ENCODE results near the gene TAP2. TPM values are rescaled to one million over a fixed set of nuclear protein-coding genes. Genes with fewer than 3 reads are reported as not detected.

The TAP2 gene
- total and polyA plus RNA-seq, 10 of the 15 experiments (the other 5 are each of a cell fraction or from before 2014, with no cell fraction given) = 5.3 to 77.2 (median 35.3) TPM

DNA sequence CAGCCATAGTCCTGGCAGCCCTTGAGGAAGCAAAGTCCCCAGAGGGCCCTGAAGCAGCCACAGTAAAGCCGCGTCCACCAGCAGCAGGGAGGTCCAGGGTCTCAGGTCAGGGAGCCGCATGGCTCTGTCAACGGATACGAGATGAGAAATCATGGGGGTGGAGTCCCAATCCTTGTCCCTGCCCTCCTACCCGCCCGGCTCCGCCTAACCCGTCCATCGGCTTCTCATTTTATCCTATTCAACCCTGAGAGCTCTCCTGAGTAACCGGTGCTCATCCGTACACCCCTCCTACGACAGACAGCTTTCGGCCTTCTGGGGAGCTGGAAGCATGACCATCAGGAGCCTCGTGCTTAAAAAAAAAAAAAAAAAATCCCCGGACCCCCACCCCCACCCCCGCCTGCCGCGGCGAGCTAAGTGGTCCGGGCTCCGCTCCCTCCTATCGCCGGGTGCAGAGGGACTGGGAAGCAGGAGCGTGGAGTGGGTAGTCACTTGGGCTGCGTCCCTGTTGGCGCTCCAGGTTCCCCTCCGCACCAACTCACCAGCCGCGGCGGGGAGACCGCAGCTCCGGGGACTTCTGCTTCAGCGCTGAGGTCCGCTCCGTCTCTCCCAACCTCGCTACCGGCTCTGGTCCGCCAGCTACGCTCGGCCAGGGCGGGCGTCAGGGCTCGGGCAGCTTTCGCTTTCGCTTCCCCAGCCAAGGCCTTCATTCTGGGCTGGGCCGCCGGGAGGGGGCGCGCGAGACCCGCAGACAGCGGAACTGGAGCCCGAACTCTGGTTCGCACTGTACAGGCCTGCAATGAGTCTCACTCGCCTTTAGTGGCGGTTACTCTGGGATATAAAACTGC, at the start of gene TAP2 (continued):
- TF ChIP-seq JUND (IDR thresholded peaks at IDR 0.05; ENCODE audit: low read depth, low read length) = no peak
- TF ChIP-seq CHD2 (IDR thresholded peaks at IDR 0.05; ENCODE audit: borderline replicate concordance, low read depth, low read length) = 0 out of 2 replicates have a peak, but pooled peaks have one; percentile 44
- TF ChIP-seq TAF1 (IDR thresholded peaks at IDR 0.05; ENCODE audit: borderline replicate concordance, low read depth, low read length) = peak; percentile 45; the same call in 1 of the 2 replicates
- TF ChIP-seq, protein P1, sequence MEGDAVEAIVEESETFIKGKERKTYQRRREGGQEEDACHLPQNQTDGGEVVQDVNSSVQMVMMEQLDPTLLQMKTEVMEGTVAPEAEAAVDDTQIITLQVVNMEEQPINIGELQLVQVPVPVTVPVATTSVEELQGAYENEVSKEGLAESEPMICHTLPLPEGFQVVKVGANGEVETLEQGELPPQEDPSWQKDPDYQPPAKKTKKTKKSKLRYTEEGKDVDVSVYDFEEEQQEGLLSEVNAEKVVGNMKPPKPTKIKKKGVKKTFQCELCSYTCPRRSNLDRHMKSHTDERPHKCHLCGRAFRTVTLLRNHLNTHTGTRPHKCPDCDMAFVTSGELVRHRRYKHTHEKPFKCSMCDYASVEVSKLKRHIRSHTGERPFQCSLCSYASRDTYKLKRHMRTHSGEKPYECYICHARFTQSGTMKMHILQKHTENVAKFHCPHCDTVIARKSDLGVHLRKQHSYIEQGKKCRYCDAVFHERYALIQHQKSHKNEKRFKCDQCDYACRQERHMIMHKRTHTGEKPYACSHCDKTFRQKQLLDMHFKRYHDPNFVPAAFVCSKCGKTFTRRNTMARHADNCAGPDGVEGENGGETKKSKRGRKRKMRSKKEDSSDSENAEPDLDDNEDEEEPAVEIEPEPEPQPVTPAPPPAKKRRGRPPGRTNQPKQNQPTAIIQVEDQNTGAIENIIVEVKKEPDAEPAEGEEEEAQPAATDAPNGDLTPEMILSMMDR (IDR thresholded peaks at IDR 0.05 in 2 of 3, conservative IDR thresholded peaks at IDR 0.05 in 1 of 3; ENCODE audit: control insufficient read depth in 2 of 3, extremely low read depth in 1 of 3, insufficient read depth in 1 of 3, low read depth in 3 of 3, low read length in 3 of 3) = peak; percentile 89 to 97 (median 96); a peak in 5 of 6 replicates
- TF ChIP-seq, protein P2, sequence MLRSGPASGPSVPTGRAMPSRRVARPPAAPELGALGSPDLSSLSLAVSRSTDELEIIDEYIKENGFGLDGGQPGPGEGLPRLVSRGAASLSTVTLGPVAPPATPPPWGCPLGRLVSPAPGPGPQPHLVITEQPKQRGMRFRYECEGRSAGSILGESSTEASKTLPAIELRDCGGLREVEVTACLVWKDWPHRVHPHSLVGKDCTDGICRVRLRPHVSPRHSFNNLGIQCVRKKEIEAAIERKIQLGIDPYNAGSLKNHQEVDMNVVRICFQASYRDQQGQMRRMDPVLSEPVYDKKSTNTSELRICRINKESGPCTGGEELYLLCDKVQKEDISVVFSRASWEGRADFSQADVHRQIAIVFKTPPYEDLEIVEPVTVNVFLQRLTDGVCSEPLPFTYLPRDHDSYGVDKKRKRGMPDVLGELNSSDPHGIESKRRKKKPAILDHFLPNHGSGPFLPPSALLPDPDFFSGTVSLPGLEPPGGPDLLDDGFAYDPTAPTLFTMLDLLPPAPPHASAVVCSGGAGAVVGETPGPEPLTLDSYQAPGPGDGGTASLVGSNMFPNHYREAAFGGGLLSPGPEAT (IDR thresholded peaks at IDR 0.05; ENCODE audit: low read depth) = no peak
- TF ChIP-seq SPI1 (IDR thresholded peaks at IDR 0.05; ENCODE audit: borderline replicate concordance, insufficient read depth, low read depth, low read length) = peak; percentile 49; the same call in 1 of the 2 replicates
- no peak for TF ChIP-seq ZZZ3 (IDR thresholded peaks at IDR 0.05; ENCODE audit: control insufficient read depth, insufficient read length, low read depth)
- TF ChIP-seq, protein P3, sequence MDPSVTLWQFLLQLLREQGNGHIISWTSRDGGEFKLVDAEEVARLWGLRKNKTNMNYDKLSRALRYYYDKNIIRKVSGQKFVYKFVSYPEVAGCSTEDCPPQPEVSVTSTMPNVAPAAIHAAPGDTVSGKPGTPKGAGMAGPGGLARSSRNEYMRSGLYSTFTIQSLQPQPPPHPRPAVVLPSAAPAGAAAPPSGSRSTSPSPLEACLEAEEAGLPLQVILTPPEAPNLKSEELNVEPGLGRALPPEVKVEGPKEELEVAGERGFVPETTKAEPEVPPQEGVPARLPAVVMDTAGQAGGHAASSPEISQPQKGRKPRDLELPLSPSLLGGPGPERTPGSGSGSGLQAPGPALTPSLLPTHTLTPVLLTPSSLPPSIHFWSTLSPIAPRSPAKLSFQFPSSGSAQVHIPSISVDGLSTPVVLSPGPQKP (IDR thresholded peaks at IDR 0.05; ENCODE audit: low read depth, low read length) = no peak
- no peak for TF ChIP-seq MYB (IDR thresholded peaks at IDR 0.05; ENCODE audit: borderline replicate concordance, low read depth, low read length)
- TF ChIP-seq TCF12 (IDR thresholded peaks at IDR 0.05; ENCODE audit: low read depth, low read length) = 0 out of 2 replicates have a peak, but pooled peaks have one; percentile 33
- 0 out of 2 replicates have a peak, but pooled peaks have one; percentile 38 for TF ChIP-seq RBBP5 (conservative IDR thresholded peaks at IDR 0.05)
- no peak for TF ChIP-seq SREBF1 (IDR thresholded peaks at IDR 0.05; ENCODE audit: low read length)
- TF ChIP-seq, protein P4, sequence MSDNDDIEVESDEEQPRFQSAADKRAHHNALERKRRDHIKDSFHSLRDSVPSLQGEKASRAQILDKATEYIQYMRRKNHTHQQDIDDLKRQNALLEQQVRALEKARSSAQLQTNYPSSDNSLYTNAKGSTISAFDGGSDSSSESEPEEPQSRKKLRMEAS (IDR thresholded peaks at IDR 0.05; ENCODE audit: low read depth, low read length) = peak; percentile 60
- peak; percentile 94; the same call in 1 of the 2 replicates for TF ChIP-seq ASH2L (IDR thresholded peaks at IDR 0.05; ENCODE audit: borderline replicate concordance, low read depth)
- TF ChIP-seq SUZ12 (IDR thresholded peaks at IDR 0.05; ENCODE audit: unreplicated experiment) = no peak
- no peak for TF ChIP-seq GABPA (IDR thresholded peaks at IDR 0.05; ENCODE audit: low read depth)
- no peak for TF ChIP-seq NFYB (IDR thresholded peaks at IDR 0.05; ENCODE audit: insufficient read depth, low read depth, low read length)
- TF ChIP-seq RAD51 (IDR thresholded peaks at IDR 0.05) = no peak
- TF ChIP-seq PAX8 (IDR thresholded peaks at IDR 0.05) = no peak
- peak; percentile 46 to 64 for TF ChIP-seq BHLHE40 (IDR thresholded peaks at IDR 0.05; ENCODE audit: borderline replicate concordance in 1 of 2, low read depth in 2 of 2, low read length in 1 of 2)
- TF ChIP-seq FOXM1 (IDR thresholded peaks at IDR 0.05; ENCODE audit: low read depth, low read length) = no peak
- no peak for TF ChIP-seq MYC (IDR thresholded peaks at IDR 0.05; ENCODE audit: insufficient read depth, insufficient read length, insufficient replicate concordance, low read length, severe bottlenecking)
- TF ChIP-seq ZSCAN29 (IDR thresholded peaks at IDR 0.05) = 0 out of 2 replicates have a peak, but pooled peaks have one; percentile 19
- TF ChIP-seq KAT2A (conservative IDR thresholded peaks at IDR 0.05; ENCODE audit: control insufficient read depth, low read depth, low read length) = no peak
- TF ChIP-seq DPF2 (IDR thresholded peaks at IDR 0.05) = peak; percentile 61; the same call in 1 of the 2 replicates

Data from GM12878 (cell line).